Stimulated activated CD8-positive, alpha-beta memory T cell treated with anti-CD3 and anti-CD28 coated beads, Interleukin-12 subunit alpha, Interleukin-12 subunit beta, amount 100 ng/mL, for 24 hours (primary cell): ENCODE data around the gene METRNL.

Experiments
- DNase-seq: peaks from one replicate; pipeline ENCODE4 v3.0.0-alpha.2; 2020; ENCODE audit errors: extremely low read depth

Gene METRNL

DNA sequence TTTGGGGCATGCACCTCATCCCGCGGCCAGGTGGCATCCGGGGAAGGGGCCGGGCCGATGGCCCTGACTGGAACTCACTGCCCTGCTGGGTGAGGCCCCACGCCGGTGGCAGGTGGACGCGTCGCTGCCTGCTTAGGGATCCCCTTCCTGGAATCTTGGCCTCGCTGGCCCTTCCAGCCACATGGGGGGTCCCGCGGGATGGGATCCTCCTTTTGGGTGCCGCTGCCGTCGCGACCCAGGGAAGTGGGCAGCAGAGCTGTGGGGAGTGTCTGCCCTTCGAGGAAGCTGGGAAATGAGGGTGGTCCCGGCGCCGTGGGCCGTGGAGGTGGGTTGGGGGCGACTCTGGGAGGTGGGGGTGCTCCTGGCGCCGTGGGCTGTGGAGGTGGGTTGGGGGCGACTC, 12.8 kb downstream of the METRNL start:
- no peak for DNase-seq

DNA sequence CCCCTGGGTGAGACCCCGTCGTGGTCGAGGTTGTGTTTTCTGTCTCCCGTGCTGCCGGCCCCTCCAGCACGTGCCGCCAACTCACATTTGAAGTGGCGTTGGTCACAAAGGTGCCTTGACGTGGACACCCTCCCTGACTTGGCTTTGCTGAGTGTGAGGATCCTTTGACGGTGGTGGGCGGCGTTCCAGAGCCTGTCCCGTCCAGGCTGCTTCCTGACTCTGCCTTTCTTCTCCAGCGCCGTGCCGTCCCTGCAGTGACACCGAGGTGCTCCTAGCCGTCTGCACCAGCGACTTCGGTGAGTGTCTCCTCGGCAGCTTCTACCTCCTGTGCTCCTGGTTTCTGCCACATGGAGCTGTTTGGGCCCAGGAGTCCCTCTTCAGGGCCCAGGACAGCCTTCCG, 13.5 kb downstream of the METRNL start:
- no peak for DNase-seq

DNA sequence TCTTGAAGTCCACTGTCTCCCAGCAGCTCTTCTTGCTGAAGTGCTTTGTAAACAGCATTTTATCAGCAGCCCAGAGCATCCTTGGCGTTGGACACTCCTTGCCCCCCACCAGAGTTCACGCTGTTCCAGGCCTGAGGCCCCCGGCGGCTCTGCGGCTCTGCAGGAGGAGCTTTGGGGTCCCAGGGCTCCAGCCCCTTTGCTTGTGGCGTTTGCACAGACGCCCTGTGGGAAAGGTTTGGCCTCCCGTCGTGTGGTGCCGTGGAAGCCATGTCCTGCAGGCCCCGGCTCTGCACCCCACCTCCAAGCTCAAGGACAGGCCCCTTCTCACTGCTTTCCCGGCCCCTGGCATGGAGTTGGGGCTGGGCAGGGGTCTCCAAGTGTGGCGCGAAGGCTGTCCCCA, 14.1 kb downstream of the METRNL start:
- no peak for DNase-seq

DNA sequence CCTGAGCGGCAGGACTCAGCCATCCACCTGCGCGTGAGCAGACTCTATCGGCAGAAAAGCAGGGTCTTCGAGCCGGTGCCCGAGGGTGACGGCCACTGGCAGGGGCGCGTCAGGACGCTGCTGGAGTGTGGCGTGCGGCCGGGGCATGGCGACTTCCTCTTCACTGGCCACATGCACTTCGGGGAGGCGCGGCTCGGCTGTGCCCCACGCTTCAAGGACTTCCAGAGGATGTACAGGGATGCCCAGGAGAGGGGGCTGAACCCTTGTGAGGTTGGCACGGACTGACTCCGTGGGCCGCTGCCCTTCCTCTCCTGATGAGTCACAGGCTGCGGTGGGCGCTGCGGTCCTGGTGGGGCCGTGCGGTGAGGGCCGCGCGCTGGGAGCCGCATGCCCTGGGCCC, 14.9 kb downstream of the METRNL start:
- no peak for DNase-seq

DNA sequence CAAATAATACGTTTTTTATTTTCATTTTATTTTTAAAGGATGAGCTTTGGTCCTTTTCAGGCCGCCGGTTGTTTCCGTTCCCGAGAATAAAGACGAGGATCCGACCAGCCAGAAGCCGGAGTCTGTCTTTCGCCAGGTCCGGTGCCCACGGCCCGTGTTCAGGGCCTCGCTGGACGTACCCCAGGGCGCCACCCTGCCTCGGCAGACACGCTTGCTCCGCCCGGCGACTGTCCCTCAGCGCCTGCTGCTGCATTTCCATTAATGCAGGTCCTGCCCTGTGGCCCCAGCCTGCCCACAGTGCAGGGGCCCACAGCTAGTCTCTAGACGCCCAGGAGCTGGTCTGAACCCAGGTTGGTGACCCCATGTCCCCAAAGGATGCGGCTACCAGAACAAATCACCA, 15.6 kb downstream of the METRNL start:
- DNase-seq, result no peak

DNA sequence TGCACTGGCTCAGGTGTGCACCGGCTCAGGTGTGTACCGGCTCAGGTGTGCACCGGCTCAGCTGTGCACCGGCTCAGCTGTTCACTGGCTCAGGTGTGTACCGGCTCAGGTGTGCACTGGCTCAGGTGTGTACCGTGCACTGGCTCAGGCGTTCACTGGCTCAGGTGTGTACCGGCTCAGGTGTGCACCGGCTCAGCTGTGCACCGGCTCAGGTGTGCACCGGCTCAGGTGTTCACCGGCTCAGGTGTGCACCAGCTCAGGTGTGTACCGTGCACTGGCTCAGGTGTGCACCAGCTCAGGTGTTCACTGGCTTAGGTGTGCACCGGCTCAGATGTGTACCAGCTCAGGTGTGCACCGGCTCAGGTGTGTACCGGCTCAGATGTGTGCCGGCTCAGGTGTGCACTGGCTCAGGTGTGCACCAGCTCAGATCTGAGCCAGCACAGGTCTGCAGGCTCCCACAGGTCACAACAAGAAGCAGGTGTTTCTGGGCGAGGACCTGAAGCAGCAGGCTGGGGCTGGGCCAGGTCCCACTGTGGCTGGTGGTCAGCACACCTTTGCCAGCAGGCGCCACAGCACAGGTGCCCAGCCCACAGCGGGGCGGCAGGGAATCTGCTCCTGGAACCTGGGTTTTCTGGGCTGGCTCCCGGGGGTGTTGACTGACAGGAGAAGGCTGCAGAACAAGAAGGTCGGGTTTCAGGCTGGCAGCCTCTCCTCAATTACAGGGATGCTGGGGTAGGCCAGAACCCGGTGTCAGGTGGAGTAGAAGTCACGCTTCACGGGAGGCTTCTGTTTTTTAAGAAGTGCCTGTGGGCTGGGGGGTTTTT, 17.2 kb downstream of the METRNL start:
- DNase-seq, result no peak

DNA sequence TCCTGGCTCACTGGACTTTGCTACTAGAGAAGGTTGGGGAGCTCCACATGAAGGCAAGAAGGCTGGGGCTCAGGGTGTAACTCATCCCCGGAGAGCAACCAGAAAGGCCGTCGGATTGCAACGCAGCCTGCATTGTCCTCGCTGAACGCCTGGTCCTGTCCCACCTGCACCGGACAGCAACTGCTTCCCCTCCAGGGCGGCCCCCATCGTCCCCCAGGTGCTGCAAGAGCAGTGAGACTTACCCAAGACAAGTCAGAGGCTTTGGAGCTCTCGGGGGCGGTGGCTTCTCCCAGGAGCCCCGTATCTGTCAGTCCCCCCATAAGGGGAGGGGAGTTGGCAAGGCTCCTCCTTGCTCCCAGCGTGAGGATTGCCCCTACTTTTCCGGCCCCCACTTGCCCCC, 18.4 kb downstream of the METRNL start:
- no peak for DNase-seq

DNA sequence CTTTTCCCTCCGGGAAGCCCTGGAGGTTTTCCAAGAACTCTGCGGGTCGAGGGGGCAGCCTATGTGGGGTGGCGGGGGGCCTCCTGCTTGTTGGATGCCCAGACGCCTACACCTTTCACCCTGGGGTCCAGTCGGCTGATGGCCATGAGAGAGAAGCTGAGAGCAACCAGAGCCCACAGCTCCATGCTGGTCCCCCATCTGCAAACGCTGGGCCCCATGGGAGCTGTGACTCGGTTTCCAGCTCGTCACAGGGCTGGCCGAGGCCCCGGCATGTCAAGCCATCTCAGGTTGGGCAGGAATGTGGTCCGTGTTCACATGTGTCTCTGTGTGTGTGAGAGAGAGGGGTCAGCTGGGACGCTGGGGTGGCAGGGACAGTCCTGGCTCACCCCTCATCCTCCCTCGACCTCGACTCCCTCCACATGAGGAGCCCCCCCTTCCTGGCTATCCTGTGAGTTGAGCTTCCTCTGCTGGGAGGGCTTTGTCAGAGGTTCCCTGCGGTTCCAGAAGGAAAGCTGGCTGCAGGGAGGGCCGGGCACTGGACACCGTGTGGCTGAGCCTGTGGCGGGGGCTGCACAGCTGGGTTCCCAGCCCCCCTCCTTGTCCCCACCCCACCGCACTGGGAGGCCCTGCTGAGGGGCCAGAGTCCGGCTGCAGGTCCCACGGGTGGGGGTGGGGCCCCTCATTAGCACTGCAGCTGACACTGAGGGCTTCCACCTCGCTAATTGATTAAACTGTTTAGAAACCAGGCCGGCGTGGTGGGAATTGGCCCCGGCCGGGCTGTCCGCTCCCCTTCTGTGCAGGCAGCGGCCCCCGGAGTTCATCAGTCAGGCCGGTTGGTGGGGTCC, 19.1 kb downstream of the METRNL start:
- no peak for DNase-seq

DNA sequence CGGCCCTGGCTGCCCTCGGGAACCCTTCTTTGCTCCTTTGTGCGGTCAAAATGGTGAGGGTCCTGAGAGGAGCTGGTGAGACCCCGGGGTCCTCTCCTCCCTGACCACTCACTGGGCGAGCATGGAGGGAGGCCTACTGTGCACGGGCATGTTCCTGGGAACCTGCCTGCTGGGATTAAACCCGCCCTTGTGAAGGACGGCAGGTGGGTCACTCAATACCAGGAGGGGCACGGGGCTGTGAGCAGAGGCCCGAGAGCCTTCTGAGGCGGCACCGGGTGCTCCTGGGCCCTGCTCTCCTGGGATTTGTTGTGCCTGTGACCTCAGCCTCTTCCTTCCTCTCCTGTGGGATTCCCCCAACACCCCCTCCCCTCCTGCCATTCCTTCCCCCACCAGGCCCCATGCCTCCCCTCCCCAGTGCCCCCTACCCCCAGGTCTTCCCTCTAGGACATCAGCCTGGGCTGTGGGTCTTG, 19.7 kb downstream of the METRNL start:
- DNase-seq, result no peak

DNA sequence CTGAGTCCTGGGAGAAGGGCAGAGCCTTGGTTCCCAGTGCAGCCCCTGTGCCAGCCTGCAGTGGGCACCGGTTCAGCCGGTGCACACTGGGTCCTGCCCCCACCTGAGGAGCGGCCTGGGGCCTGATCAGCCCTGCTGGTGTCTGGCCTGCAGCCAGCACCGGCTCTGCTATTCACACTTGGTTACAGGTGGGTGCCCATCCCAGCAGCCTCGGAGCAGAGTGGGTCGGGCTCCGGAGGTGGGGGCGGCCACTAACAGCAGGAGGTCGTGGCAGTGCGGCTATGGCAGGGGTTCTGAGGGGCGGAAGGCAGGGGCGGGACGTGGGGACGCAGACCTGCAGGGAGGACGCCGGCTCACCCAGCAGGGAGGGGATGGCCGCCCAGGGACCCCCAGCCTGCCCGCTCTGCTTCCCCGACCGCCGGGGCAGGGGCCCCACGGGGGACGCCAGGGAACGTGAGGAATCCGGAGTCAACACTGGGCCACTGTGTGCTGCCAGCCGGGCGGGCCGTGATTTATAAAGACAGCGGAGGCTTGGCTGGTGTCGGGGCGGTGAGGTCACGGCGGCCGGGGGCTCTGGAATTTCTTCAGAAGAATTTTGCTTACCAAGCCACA, 20.3 kb downstream of the METRNL start:
- DNase-seq, result no peak

DNA sequence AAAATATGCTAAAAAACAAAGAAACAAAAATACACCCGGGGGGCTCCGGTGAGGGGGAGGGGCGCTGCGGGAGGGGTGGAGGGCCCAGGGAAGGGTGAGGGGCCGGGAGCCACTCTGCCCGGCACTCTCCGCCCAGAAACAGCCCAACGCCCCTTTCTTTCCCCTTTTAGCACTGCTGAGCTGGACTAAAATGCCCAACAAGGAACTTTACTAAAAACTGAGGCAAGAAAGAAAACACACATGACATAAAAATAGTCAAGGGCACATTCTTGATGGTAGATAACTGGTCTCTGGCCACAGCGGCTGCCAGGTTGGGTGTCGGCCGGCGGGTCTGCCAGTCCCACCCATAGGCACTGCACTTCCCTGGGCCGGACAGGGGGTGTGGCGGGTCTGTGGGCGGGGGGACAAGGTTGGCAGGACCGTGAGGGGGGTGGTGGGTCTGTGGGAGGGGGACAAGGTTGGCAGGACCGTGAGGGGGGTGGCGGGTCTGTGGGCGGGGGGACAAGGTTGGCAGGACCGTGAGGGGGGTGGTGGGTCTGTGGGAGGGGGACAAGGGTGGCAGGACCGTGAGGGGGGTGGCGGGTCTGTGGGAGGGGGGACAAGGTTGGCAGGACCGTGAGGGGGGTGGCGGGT, 20.9 kb downstream of the METRNL start:
- DNase-seq, result no peak

DNA sequence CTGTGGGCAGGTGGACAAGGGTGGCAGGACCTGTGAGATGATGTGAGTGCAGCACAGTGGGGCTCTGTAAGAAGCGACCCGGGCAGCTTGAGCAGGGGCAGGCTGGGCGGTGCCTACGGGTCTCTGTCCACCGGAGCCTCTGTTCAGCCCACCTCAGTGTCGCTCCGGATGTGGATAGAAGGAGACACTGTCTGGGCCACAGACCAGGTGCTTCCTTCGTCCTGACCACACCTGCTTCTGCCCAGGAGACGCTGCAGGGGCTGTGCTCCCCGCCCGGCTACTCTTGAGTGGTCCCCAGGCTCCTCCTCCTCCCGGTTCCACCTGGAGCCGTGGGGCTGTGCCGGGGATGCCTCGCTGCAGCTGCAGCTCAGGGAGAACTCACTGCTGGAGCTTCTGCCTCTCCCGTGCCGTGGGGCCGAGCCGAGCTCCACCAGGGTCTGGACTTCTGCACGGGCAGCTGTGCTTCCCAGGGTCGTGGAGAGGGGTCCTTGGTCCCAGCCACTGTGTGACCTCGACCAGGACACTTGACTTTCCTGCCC, 21.5 kb downstream of the METRNL start:
- no peak for DNase-seq

DNA sequence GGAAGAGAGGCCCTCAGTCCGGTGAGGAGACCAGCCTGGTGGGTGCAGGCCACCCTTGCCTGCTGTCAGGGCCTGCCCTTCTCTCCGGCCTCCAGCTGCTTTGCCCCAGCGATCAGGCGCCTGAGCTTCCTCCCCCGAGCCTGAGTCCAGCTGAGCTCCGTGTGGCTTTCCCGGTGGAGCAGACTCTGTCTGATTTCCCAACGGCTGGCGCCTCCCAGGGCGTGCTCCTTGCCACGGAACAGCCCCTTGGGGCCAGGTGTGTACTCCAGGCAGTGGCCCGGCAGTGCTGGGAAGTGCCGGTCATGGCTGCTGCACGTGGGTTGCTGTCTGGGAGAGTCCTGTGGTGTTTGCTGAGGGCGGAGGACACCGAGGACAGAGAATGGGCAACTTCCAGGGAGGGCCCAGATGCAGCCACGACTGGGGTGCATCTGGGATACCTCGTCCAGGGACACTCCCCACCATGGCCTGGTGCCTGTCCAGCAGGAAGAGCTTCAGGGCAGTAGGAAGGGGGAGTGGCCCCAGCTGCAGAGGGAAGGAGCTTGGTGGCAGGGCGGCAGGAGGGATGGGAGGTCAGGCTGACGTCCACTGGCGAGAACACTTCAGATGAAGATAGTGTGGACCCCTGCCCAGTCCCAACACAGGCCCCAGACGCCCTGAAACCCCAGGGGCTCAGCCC, 22.5 kb downstream of the METRNL start:
- no peak for DNase-seq

DNA sequence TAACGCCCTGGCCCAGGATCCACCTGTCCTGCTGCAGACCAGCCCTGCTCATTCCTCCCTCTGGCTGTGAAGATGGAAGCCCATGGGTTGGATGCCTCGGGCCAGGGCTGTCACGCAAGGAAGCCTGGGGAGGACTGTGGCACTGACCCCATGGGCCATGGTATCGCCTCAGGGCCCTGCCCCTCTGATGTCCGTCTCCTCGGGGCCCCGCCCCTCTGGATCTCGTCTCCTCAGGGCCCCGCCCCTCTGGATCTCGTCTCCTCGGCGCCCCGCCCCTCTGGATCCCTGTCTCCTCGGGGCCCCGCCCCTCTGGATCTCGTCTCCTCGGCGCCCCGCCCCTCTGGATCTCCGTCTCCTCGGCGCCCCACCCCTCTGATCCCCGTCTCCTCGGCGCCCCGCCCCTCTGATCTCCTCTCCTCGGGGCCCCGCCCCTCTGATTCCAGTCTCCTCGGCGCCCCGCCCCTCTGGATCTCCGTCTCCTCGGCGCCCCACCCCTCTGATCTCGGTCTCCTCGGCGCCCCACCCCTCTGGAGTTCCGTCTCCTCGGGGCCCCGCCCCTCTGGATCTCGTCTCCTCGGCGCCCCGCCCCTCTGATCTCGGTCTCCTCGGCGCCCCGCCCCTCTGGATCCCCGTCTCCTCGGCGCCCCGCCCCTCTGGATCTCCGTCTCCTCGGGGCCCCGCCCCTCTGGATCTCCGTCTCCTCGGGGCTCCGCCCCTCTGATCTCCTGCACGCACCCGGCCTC, 24.0 kb downstream of the METRNL start:
- no peak for DNase-seq

DNA sequence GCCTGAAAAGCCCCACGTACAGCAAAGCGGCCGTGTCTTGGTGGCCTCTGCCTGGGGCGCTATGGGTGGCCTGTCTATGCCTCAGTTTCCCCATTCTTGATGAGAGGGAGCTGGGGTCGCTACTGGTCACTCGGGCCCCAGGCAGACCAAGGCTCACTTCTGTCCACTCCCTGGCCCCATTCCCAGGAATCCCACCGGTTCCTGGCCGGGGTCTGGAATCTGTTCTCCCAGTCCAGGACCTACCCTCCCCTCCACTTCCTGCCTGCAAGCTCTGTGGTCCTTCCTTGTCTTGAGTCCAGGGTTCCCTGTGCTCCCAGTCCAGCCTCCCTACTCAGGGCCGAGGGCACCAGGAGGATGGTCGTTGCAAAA, 24.5 kb downstream of the METRNL start:
- no peak for DNase-seq

DNA sequence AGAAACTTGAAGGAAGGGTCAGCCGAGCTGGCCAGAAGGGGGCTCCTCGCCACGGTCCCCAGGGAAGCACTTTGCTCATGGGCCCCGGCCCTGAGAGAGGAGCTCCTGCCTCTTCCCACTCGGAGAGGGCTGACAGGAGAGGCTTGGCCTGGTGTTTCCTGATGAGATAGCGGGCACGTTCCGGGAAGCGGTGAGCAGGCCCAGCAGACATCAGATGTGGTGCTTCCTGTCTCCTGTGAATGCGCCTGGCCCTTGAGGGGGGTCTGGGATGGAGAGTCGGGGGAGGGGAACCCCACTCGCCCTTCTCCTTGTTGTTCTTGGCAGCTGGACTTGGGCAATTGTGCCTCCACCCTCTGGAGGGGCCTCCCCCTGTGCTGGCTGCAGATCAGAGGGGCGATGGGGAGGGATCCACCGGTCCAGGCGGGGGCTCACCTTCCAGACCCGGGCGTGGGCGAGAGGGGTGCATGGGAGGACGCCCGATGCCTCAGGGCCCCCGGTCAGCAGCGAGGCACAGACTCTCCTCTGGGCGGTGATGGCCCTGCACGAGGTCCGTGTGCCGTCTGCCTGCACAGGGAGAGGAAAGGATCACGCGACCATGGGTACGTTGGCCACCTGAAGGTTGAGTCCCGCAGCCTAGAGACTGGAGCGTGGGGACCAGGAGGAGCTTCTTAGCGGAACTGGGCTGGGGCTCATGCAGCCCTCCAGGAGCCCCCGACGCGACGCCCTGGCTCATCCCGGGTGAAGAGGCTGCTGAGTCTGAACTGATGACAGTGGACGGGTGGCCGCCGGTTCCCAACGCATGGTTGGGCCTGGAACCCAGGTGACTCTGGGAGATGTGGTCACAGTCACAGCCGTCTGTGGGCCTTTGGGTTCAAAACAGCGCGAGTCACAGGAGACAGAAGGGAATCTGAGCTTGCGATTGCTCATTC, 25.4 kb downstream of the METRNL start:
- DNase-seq, result no peak

DNA sequence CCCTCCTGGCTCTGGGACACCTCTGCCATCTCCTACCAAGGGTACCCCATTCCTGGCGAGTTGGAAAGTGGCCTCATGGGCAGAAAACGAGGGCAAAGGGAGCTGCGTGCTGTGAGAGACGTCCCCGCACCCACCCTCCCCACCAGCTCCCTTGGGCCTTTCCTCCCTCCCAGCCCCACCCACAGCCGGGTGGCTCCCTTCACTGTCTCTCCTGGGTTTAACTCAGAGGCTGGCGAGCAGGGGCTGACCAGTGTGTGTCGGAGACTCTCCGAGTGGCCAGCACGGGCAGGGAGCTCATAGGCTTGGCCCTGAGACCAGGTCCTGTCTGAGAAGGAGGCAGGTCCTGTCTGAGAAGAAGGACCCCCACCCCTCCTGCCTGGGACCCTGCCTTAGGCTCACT, 26.1 kb downstream of the METRNL start:
- no peak for DNase-seq

DNA sequence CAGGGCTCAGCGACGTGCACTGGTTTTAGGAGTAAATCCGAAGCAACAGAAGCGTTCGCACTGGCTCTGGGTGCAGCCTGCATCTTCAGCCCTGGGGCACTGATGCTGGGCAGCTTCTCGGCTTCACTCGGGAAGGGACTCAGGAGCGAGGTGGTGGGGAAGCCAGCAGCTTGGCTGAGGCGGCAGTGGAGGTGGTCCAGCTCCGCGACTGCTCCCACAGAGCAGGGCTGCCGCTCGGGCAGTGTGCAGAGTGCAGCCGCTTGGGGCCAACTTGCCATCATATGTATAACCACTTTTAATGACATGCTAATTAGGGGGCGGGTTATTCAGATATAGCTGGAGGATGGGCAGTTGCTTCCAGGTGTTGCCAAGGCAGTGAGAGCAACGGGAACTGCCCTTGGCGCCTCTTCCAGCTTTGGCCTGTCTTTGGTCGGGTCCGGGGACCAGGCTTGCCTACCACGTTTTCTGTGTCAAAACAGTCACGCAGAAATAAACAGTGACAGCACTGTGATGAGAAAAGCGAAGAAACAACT, 26.7 kb downstream of the METRNL start:
- DNase-seq, result no peak
